Motor neuron (in vitro differentiated cells): ENCODE data around the gene TAOK1. TPM values are rescaled to one million over a fixed set of nuclear protein-coding genes. Genes with fewer than 3 reads are reported as not detected.

Source experiments
- ATAC-seq, 8 experiments: fragments of 200-7000 bp; cut with Tn5 transposase; replicated peaks in 6 of 8; 2 replicates each; pipeline ENCODE4 v1.8.0; 2021; ENCODE audit warnings: mild to moderate bottlenecking in 8 of 8, moderate library complexity in 8 of 8
- H3K27ac ChIP-seq, 2 donors: fragments of 250-450 bp; sonication (Bioruptor Pico); 2 replicates each; pipeline ENCODE4 v1.9.0; 2021; ENCODE audit warnings: antibody characterized with exemption in 2 of 2, mild to moderate bottlenecking in 2 of 2, moderate library complexity in 1 of 2
- H3K4me1 ChIP-seq, 2 donors: fragments of 250-450 bp; sonication (Bioruptor Pico); replicated peaks in 1 of 2; 2 replicates each; pipeline ENCODE4 v1.6.1; 2021; ENCODE audit warnings: antibody characterized with exemption in 2 of 2, mild to moderate bottlenecking in 2 of 2, moderate library complexity in 1 of 2
- H3K4me3 ChIP-seq, 5 donors: fragments of 250-450 bp; sonication (Bioruptor Pico); 2 replicates each; pipeline ENCODE4 v1.9.0; 2021; ENCODE audit warnings: antibody characterized with exemption in 5 of 5, mild to moderate bottlenecking in 5 of 5, moderate library complexity in 4 of 5
- WGBS, 10 experiments: fragments of 450-650 bp; shearing (Covaris generic); methylation state at CpG; one replicate each; pipeline ENCODE4 v1.0.0; 2022; 5-methylcytosine and 5-hydroxymethylcytosine counted together
- in situ Hi-C, 9 experiments: fragments of 400-800 bp; cut with MboI; loops; one replicate each; pipeline ENCODE4 v1.15.0; 2021; ENCODE audit warnings: low sequenced_read_pairs in 9 of 9, low pct_unique_long_range_greater_than_20kb in 2 of 9; ENCODE audit not compliant: unreplicated experiment in 9 of 9
- total RNA-seq, 8 experiments: library from RNA; unstranded; fragments of 300-600 nt; gene quantifications; 2 replicates each; pipeline versions ENCODE4 v1.2.3 to v1.2.4, GENCODE V29; 2022

TAOK1 gene
- total RNA-seq, 8 experiments from 2014 or later, result 31.1 to 77.9 (median 49.9) TPM

DNA sequence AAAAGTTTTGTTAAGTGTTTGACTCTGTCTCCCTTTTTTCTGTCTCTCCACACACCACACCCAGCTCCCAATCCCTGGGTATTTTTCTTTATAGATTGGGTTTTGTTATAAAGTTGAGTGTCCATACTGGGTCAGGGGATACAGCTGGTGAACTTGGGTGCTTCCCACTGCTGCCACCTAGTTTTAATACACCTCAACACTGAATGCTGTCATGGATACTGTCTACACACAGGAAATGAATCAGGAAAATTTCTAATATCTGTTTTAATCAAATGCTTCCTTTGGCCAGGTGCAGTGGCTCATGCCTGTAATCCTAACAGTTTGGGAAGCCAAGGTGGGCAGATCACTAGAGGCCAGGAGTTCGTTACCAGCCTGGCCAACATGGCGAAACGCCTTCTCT is 5.3 kb upstream of the TAOK1 start:
- Histone ChIP-seq H3K4me1 (peaks cover 2 to 3% of the 10 kb centered on the region in 2 donors), H3K4me3 (no peak overlapping the region), H3K27ac (no peak overlapping the region)
- in situ Hi-C loops, result loop anchor here in 4 of 9 experiments (25.0 kb wide), 2 partner anchors 152 to 177 kb away; partner anchors contain the start of genes ABHD15 (in 2 of the 4) and TP53I13 (in 2 of the 4)
- ATAC-seq, result no peak
- 80 to 100% (median 95%) methylated on average over 1 to 3 of the region's 3 CpGs; no CpG with 5 or more reads in 5 of the 10 experiments for WGBS, 10 experiments

GRCh38 chr17:29386760-29387159 is 3.4 kb upstream of the TAOK1 start:
- peaks cover 0 to under 1% of the 10 kb centered on the region in 2 donors for H3K4me1 ChIP-seq
- H3K4me3 ChIP-seq, result no peak overlapping the region
- no peak for ATAC-seq
- in situ Hi-C loops, result loop anchor here in 4 of 9 experiments (25.0 kb wide), 2 partner anchors 151 to 176 kb away; partner anchors contain the start of genes ABHD15 (in 2 of the 4) and TP53I13 (in 2 of the 4)
- WGBS, 10 experiments, result 50 to 97% (median 90%) methylated on average over 1 to 4 of the region's 4 CpGs; no CpG with 5 or more reads in 1 of the 10 experiments
- H3K27ac ChIP-seq, result no peak overlapping the region

DNA sequence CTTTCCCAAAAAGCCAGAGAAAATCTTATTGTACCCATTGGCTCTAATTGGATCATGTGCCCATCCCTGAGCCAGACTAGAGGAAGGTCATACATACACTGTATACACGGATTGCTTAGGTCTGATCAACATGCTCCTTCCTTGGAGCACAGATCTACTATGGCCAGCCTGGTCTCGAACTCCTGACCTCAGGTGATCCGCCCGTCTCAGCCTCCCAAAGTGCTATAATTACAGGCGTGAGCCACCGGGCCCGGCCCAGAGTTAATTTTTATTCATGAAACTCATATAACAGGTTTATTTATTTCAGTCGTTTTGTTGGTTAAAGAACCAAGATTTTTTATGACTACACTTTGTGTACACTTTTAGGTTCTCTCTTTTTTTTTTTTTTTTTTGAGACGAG is 1.2 kb upstream of the TAOK1 start:
- in situ Hi-C loops, result loop anchor here in 4 of 9 experiments (25.0 kb wide), 2 partner anchors 148 to 173 kb away; partner anchors contain the start of genes ABHD15 (in 2 of the 4) and TP53I13 (in 2 of the 4)
- Histone ChIP-seq H3K4me3 (no peak overlapping the region), H3K27ac (no peak overlapping the region), H3K4me1 (peaks cover 0 to 22% of the 10 kb centered on the region in 2 donors)
- 57 to 97% (median 87%) methylated on average over 1 to 8 of the region's 9 CpGs; no CpG with 5 or more reads in 4 of the 10 experiments for WGBS, 10 experiments
- ATAC-seq, result no peak

DNA sequence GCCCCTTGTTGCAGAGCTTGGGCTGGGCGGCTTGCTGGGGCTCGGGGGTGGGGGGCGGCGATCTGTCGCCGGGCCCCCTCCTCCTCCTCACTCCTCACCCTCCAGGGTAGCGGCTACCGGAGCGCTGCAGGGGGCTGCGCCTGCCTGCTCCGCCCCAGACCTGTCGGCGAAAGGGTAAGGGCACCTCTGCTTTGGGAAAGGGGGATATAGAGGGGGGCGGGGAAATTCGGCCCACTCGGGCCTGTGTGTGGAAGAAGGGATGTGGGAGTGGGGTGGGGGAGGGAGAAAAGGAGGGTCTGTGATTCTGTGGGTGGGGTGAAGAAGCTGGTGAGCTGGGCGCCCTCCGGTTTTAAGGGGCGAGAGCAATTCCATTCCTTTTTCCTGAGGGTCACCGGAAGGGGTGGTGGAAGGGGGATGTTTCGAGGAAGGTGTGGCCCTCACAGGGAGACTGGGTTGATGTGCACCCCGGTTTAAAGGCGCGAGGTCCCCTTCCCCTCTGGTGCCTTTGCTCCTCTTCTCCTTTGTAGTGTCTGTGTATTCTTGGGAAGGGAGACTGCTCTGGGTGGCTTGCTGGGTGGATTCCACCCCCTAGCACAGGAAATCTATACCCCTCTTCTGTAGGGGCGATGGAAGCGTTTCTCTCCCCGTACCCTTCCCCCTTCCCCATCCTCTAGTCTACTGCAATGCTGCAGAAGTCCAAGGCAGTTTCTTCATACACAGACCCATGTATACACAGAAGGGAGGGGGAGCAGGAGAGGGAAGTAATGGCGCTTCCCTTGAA is 878 bp downstream of the TAOK1 start:
- in situ Hi-C loops, result loop anchor here in 4 of 9 experiments (25.0 kb wide), 2 partner anchors 146 to 171 kb away; partner anchors contain the start of genes ABHD15 (in 2 of the 4) and TP53I13 (in 2 of the 4)
- Histone ChIP-seq H3K27ac (peak overlapping the region; percentile 95 to 98), H3K4me1 (peaks cover 0 to 22% of the 10 kb centered on the region in 2 donors), H3K4me3 (peak overlapping the region; percentile 65 to 90 (median 74))
- peak; percentile 2 to 36 (median 20) for ATAC-seq
- 0 to 20% (median 0%) methylated on average over 1 to 5 of the region's 28 CpGs; no CpG with 5 or more reads in 6 of the 10 experiments for WGBS, 10 experiments

DNA sequence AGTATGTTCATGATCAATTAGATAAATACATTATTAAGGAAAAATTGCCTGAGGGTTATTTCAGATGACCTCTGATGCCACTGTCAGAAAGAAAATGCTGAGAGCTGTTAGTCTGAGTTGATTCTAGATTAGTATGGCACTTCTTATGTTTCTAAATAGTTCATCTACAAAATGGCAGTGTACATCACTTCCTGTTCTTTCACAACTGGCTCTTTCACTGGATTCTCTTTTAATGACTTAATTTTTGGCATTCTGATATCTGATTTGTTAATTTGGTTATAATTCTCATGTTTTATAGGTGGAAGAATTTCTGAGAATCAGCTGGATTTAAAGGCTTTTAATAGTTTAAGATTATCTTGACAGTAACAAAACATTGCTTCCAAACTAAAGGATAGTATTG is 3.3 kb downstream of the TAOK1 start:
- peak overlapping the region in 2 of 5 donors; percentile 3 to 84 for H3K4me3 ChIP-seq
- H3K27ac ChIP-seq, result no peak overlapping the region
- ATAC-seq, result no peak
- peaks cover 0 to 22% of the 10 kb centered on the region in 2 donors for H3K4me1 ChIP-seq
- in situ Hi-C loops, result loop anchor here in 4 of 9 experiments (25.0 kb wide), 2 partner anchors 144 to 169 kb away; partner anchors contain the start of genes ABHD15 (in 2 of the 4) and TP53I13 (in 2 of the 4)

DNA sequence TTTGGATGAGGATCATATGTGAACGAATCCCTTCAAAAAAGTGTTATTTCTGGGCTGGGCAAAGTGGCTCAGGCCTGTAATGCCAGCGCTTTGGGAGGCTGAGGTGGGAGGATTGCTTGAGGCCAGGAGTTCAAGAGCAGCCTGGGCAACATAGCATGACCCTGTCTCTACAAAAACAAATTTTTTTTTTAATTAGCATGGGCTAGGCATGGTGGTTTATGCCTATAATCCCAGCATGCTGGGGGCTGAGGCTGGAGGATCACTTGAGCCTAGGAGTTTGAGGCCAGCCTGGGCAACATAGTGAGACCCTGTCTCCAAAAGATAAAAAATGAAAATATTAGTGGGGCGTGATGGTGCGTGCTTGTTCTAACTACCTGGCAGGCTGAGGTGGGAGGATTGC is 4.6 kb downstream of the TAOK1 start:
- H3K27ac ChIP-seq, result no peak overlapping the region
- in situ Hi-C loops, result loop anchor here in 4 of 9 experiments (25.0 kb wide), 2 partner anchors 143 to 168 kb away; partner anchors contain the start of genes ABHD15 (in 2 of the 4) and TP53I13 (in 2 of the 4)
- ATAC-seq, result no peak
- H3K4me3 ChIP-seq, result no peak overlapping the region
- peaks cover 0 to 22% of the 10 kb centered on the region in 2 donors for H3K4me1 ChIP-seq
- 83 to 100% (median 96%) methylated on average over 1 to 4 of the region's 4 CpGs for WGBS, 10 experiments

GRCh38 chr17:29396066-29396465 is 5.9 kb downstream of the TAOK1 start:
- Histone ChIP-seq H3K4me1 (peaks cover 0 to 22% of the 10 kb centered on the region in 2 donors), H3K27ac (no peak overlapping the region), H3K4me3 (no peak overlapping the region)
- WGBS, 10 experiments, result 43 to 100% (median 83%) methylated on average over 1 to 2 of the region's 2 CpGs; no CpG with 5 or more reads in 1 of the 10 experiments
- in situ Hi-C loops, result loop anchor here in 4 of 9 experiments (25.0 kb wide), 2 partner anchors 141 to 166 kb away; partner anchors contain the start of genes ABHD15 (in 2 of the 4) and TP53I13 (in 2 of the 4)
- no peak for ATAC-seq

- no peaks in the 10 kb centered on the region for H3K4me1 ChIP-seq
- in situ Hi-C loops, result loop anchor here in 4 of 9 experiments (25.0 kb wide), 2 partner anchors 138 to 163 kb away; partner anchors contain the start of genes ABHD15 (in 2 of the 4) and TP53I13 (in 2 of the 4)
- 90 to 100% (median 100%) methylated on average over 1 to 3 of the region's 4 CpGs; no CpG with 5 or more reads in 4 of the 10 experiments for WGBS, 10 experiments
- no peak for ATAC-seq
- no peak overlapping the region for H3K27ac ChIP-seq
- no peak overlapping the region for H3K4me3 ChIP-seq
These were observed 9.5 kb downstream of the TAOK1 start for GRCh38 chr17:29399634-29400033.

DNA sequence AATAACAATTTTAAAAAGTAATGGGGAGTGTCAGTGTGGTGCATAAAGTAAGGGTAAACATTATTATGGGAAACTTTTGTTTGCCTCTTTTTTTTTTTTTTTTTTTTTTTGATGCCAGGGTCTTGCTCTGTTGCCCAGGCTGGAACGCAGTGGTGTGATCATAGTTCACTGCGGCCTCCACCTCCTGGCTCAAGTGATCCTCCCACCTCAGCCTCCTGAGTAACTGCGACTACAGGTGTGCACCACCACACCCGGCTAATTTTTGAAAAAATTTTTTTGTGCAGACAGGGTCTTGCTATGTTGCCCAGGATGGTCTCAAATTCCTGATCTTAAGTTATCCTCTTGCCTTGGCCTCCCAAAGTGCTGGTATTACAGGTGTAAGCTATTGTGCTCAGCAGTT is 10.7 kb downstream of the TAOK1 start:
- WGBS, 10 experiments, result 97 to 100% (median 100%) methylated on average over 1 to 4 of the region's 4 CpGs; no CpG with 5 or more reads in 5 of the 10 experiments

DNA sequence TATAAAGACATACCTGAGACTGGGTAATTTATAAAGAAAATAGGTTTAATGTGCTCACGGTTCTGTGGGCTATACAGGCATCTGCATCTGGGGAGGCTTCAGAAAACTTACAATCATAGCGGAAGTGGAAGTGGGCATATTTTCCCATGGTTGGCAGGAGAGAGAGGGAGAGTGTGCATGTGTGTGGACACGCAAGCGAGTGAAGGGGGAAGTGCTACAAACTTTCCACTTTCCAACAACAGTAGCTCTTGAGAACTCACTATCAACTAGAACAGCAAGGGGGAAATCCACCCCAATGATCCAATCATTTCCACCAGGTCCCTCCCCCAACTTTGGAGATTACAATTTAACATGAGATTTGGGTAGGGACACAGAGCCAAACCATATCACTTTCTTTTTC is 11.1 kb downstream of the TAOK1 start:
- Histone ChIP-seq H3K4me3 (no peak overlapping the region), H3K27ac (no peak overlapping the region), H3K4me1 (no peaks in the 10 kb centered on the region)
- in situ Hi-C loops, result no loop called here
- 78 to 100% (median 98%) methylated on average over 1 to 4 of the region's 4 CpGs for WGBS, 10 experiments
- ATAC-seq, result no peak

More for the DNA sequence above, 10.7 kb downstream of the TAOK1 start:
- Histone ChIP-seq H3K27ac (no peak overlapping the region), H3K4me1 (no peaks in the 10 kb centered on the region), H3K4me3 (no peak overlapping the region)
- ATAC-seq, result no peak
- in situ Hi-C loops, result no loop called here

DNA sequence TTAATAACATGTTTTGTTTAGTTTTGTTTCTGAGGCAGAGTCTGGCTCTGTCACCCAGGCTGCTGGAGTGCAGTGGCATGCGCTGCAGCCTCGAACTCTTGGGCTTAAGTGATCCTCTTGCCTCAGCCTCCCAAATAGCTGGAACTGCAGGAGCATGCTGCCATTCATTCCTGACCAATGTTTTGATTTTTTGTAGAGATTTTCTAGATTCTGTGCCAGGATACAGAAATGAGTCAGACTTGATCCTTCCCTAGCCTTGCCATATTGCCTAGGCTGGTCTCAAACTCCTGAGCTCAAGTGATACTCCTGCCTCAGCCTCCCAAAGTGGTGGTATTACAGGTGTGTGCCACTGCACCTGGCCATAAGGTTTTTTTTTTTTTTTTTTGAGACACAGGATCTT is 17.7 kb downstream of the TAOK1 start:
- in situ Hi-C loops, result no loop called here
- H3K4me1 ChIP-seq, result no peaks in the 10 kb centered on the region
- H3K4me3 ChIP-seq, result no peak overlapping the region
- ATAC-seq, result no peak
- H3K27ac ChIP-seq, result no peak overlapping the region
- WGBS, 10 experiments, result 86 to 100% (median 92%) methylated on average over 2 of the region's 2 CpGs; no CpG with 5 or more reads in 5 of the 10 experiments

- ATAC-seq, result no peak
- 67 to 100% (median 96%) methylated on average over 1 to 6 of the region's 6 CpGs; no CpG with 5 or more reads in 1 of the 10 experiments for WGBS, 10 experiments
- Histone ChIP-seq H3K4me1 (no peaks in the 10 kb centered on the region), H3K27ac (no peak overlapping the region), H3K4me3 (no peak overlapping the region)
- in situ Hi-C loops, result no loop called here
These were observed 19.8 kb downstream of the TAOK1 start for GRCh38 chr17:29409963-29410362.
